Activated naive CD4-positive, alpha-beta T cell treated with anti-CD3 and anti-CD28 coated beads, Interleukin-2, amount 10 ng/mL, durations not matched to agents 7 days and 5 days (primary cell): ENCODE measurements around the gene PRRX1.

Experiments
- CTCF ChIA-PET: fragments of 350-600 bp; sonication (Branson Sonifier 250); formaldehyde crosslinking; loops from one replicate; lab custom pipeline; 2021; ENCODE audit warnings: antibody characterized with exemption; lab: Charles Lee
- DNase-seq: peaks from one replicate; pipeline ENCODE4 v3.0.0-alpha.2; 2020
- H3K27ac Mint-ChIP-seq: one replicate; pipeline ENCODE4 v1.8.0; 2021; ENCODE audit warnings: mild to moderate bottlenecking, moderate library complexity, mixed read lengths
- H3K27me3 Mint-ChIP-seq: one replicate; pipeline ENCODE4 v1.8.0; 2021; ENCODE audit warnings: mild to moderate bottlenecking, mixed read lengths
- H3K36me3 Mint-ChIP-seq: one replicate; pipeline ENCODE4 v1.8.0; 2021; ENCODE audit warnings: mixed read lengths
- H3K4me1 Mint-ChIP-seq: one replicate; pipeline ENCODE4 v1.8.0; 2021; ENCODE audit warnings: mixed read lengths
- H3K4me3 Mint-ChIP-seq: one replicate; pipeline ENCODE4 v1.8.0; 2021; ENCODE audit warnings: mild to moderate bottlenecking, moderate library complexity, mixed read lengths
- H3K9me3 Mint-ChIP-seq: one replicate; pipeline ENCODE4 v1.8.0; 2021; ENCODE audit warnings: mixed read lengths

The PRRX1 gene

DNA sequence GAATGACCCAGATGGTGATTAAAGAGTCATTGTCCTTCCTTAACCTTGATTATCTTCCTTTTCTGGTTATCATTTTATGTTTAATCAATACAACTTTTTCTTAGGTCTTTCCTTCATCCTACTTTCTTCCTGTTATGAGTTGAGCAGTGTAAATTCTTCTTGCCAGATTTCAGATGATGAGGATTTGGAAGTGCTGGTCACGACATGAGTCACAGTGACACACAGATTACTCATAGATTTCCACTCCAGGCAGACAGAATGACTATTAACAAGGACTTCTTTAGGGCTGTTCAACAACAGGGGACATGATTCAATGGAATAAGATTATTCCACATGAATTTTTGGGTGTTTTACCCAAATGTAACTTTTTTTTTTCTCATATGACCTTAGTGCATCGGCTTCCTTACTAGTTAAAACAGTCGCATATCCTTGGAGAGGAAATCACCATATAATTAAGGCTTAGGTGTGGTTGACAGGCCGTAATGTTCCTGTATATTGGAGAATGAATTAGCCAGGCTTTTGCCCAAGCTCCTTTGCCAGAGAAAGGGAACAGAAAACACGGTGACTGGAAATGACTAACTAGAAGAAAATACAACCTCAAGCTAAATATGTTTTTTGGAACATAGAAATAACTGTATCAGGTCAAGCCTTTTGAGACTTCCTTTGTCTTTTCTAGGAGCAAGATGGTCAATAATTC lies 44.2 kb downstream of the PRRX1 start:
- H3K9me3 Mint-ChIP-seq, result no peaks in the 10 kb centered on the region
- H3K27me3 Mint-ChIP-seq, result no peaks in the 10 kb centered on the region
- H3K4me1 Mint-ChIP-seq, result no peaks in the 10 kb centered on the region
- H3K36me3 Mint-ChIP-seq, result no peaks in the 10 kb centered on the region
- H3K4me3 Mint-ChIP-seq, result no peak overlapping the region
- H3K27ac Mint-ChIP-seq, result no peak overlapping the region
- DNase-seq, result no peak
- CTCF ChIA-PET, result no interaction called here

DNA sequence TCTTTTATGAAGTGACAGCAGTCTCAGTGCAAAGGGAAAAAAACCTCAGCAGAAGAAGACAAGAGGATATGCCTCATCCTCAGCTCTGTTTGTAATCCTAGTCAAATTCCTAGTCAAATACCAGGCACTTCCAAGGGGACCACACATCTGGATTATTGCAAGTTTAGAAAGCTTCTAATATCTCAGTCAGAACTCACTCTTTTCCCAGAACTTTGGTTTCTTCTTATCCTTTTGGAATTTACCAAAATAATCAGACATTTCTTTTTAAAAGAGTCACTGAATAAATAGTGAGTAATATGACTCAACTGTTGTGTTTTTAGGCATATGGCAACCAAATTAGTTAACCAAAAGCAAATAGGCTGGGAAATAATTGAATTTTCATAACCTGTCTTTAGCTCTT lies 47.8 kb downstream of the PRRX1 start:
- Mint-ChIP-seq H3K36me3 (no peaks in the 10 kb centered on the region), H3K27me3 (no peaks in the 10 kb centered on the region), H3K9me3 (no peaks in the 10 kb centered on the region), H3K4me3 (no peak overlapping the region), H3K4me1 (no peaks in the 10 kb centered on the region), H3K27ac (no peak overlapping the region)
- no peak for DNase-seq
- CTCF ChIA-PET, result no interaction called here

GRCh38 chr1:170714163-170714562 lies 50.2 kb downstream of the PRRX1 start:
- no peaks in the 10 kb centered on the region for H3K36me3 Mint-ChIP-seq
- CTCF ChIA-PET, result interaction anchor here (1.3 kb wide), 1 partner anchor 25 kb away, joined by 9 read pairs; no protein-coding TSS in a partner anchor
- H3K4me1 Mint-ChIP-seq, result no peaks in the 10 kb centered on the region
- no peak overlapping the region for H3K27ac Mint-ChIP-seq
- H3K27me3 Mint-ChIP-seq, result no peaks in the 10 kb centered on the region
- DNase-seq, result no peak
- H3K4me3 Mint-ChIP-seq, result no peak overlapping the region
- no peaks in the 10 kb centered on the region for H3K9me3 Mint-ChIP-seq

DNA sequence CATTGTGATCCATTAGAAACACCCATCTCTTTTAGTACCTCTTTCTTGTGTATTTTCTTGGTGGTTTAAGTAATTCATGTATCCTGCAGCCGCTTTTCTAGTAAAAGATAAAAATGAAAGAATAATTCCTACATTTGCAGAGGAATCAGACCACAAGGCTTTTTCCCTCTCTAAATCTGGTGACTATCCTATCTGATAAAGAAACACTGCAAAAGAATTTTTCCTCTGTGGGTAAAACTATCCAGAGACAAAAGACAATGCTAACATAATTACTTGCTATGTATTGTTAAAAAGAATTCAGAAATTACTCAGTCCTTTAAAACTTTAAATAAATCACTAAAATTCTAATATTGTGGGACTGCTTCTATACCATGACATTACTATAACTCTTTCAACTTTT lies 51.0 kb downstream of the PRRX1 start:
- CTCF ChIA-PET, result no interaction called here
- DNase-seq, result no peak
- H3K9me3 Mint-ChIP-seq, result no peaks in the 10 kb centered on the region
- H3K36me3 Mint-ChIP-seq, result no peaks in the 10 kb centered on the region
- no peak overlapping the region for H3K4me3 Mint-ChIP-seq
- no peaks in the 10 kb centered on the region for H3K27me3 Mint-ChIP-seq
- no peaks in the 10 kb centered on the region for H3K4me1 Mint-ChIP-seq
- H3K27ac Mint-ChIP-seq, result no peak overlapping the region

GRCh38 chr1:170716835-170717429 lies 53.0 kb downstream of the PRRX1 start:
- no peaks in the 10 kb centered on the region for H3K36me3 Mint-ChIP-seq
- H3K27ac Mint-ChIP-seq, result no peak overlapping the region
- DNase-seq, result no peak
- CTCF ChIA-PET, result no interaction called here
- H3K9me3 Mint-ChIP-seq, result no peaks in the 10 kb centered on the region
- H3K4me1 Mint-ChIP-seq, result no peaks in the 10 kb centered on the region
- H3K4me3 Mint-ChIP-seq, result no peak overlapping the region
- peaks cover 3% of the 10 kb centered on the region for H3K27me3 Mint-ChIP-seq

DNA sequence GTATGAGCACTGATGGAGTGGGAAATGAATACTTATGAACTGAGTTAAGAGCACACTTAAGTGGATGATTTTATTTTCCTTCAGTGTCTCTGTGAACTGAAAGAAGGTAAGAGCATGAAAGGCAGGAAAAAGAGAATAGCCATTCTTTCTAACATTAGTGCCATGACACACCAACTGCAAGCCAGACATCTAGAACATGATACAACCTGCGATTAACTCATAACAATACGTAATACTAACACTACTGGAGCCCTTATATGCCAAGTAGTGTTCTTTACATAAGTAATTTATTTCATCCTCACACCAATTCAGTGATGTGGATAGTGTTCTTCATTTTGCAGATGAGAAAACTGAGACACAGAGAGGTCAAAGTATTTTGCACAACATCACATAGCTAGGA lies 56.7 kb downstream of the PRRX1 start:
- Mint-ChIP-seq H3K4me1 (no peaks in the 10 kb centered on the region), H3K9me3 (no peaks in the 10 kb centered on the region), H3K4me3 (no peak overlapping the region), H3K27ac (no peak overlapping the region), H3K27me3 (peaks cover 3% of the 10 kb centered on the region), H3K36me3 (no peaks in the 10 kb centered on the region)
- CTCF ChIA-PET, result no interaction called here
- DNase-seq, result no peak

GRCh38 chr1:170721621-170722020 lies 57.7 kb downstream of the PRRX1 start:
- Mint-ChIP-seq H3K4me3 (no peak overlapping the region), H3K4me1 (no peaks in the 10 kb centered on the region), H3K36me3 (no peaks in the 10 kb centered on the region), H3K27ac (no peak overlapping the region), H3K27me3 (peaks cover 7% of the 10 kb centered on the region), H3K9me3 (no peaks in the 10 kb centered on the region)
- no peak for DNase-seq
- CTCF ChIA-PET, result no interaction called here

GRCh38 chr1:170723518-170723917 lies 59.6 kb downstream of the PRRX1 start:
- CTCF ChIA-PET, result no interaction called here

DNA sequence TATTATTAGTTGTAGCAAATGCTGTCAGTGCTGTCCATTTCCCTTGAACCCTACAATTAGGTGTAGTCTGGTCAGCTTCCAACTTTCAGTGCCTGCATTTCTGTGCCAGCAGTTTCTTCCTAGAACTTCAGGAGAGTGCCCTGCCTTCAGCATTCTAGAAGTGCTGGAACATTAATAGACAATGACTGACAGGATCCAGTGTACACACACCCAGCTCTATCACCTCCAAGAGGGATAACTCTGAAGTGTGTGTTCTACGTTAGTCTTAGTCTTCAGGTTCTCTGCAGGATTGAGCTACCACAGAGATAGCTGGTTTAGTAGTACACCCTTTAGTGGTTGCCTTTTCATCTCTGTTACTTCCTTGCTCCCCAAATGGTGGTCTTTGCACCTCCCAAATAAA lies 61.4 kb downstream of the PRRX1 start:
- no peaks in the 10 kb centered on the region for H3K4me1 Mint-ChIP-seq
- H3K27me3 Mint-ChIP-seq, result peaks cover 10% of the 10 kb centered on the region
- H3K4me3 Mint-ChIP-seq, result no peak overlapping the region
- CTCF ChIA-PET, result interaction anchor here (1.0 kb wide), 1 partner anchor 61 kb away, joined by 3 read pairs; no protein-coding TSS in a partner anchor
- no peaks in the 10 kb centered on the region for H3K36me3 Mint-ChIP-seq
- H3K9me3 Mint-ChIP-seq, result no peaks in the 10 kb centered on the region
- no peak for DNase-seq
- no peak overlapping the region for H3K27ac Mint-ChIP-seq

More at GRCh38 chr1:170723518-170723917, 59.6 kb downstream of the PRRX1 start:
- peaks cover 10% of the 10 kb centered on the region for H3K27me3 Mint-ChIP-seq
- no peaks in the 10 kb centered on the region for H3K9me3 Mint-ChIP-seq
- H3K4me1 Mint-ChIP-seq, result no peaks in the 10 kb centered on the region
- H3K36me3 Mint-ChIP-seq, result no peaks in the 10 kb centered on the region
- H3K27ac Mint-ChIP-seq, result no peak overlapping the region
- DNase-seq, result no peak
- no peak overlapping the region for H3K4me3 Mint-ChIP-seq

DNA sequence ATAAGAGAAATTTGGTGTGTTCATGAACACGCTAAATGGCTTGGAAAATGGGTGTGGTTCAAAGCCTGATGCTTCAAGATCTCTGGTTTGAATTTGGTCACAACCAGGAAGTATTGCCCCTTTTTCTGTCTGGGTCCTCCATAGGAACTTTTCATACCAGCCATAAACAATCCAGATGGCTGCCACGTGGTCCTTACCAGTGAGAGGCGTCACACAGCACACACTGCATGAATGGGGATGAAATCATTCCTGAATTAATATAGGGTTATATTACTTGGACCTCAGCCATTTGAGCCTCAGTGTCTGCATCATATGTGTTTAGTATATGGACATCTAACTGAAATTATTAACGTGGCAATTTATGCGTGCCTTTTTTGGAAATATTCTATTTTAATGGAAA lies 64.0 kb downstream of the PRRX1 start:
- Mint-ChIP-seq H3K4me3 (no peak overlapping the region), H3K9me3 (no peaks in the 10 kb centered on the region), H3K27me3 (peaks cover 6% of the 10 kb centered on the region), H3K36me3 (no peaks in the 10 kb centered on the region), H3K4me1 (no peaks in the 10 kb centered on the region), H3K27ac (no peak overlapping the region)
- DNase-seq, result no peak
- CTCF ChIA-PET, result no interaction called here

GRCh38 chr1:170729225-170730002 lies 65.5 kb downstream of the PRRX1 start:
- peaks cover 6% of the 10 kb centered on the region for H3K27me3 Mint-ChIP-seq
- no peaks in the 10 kb centered on the region for H3K9me3 Mint-ChIP-seq
- DNase-seq, result no peak
- no peaks in the 10 kb centered on the region for H3K4me1 Mint-ChIP-seq
- H3K36me3 Mint-ChIP-seq, result no peaks in the 10 kb centered on the region
- no peak overlapping the region for H3K4me3 Mint-ChIP-seq
- H3K27ac Mint-ChIP-seq, result no peak overlapping the region
- CTCF ChIA-PET, result no interaction called here

DNA sequence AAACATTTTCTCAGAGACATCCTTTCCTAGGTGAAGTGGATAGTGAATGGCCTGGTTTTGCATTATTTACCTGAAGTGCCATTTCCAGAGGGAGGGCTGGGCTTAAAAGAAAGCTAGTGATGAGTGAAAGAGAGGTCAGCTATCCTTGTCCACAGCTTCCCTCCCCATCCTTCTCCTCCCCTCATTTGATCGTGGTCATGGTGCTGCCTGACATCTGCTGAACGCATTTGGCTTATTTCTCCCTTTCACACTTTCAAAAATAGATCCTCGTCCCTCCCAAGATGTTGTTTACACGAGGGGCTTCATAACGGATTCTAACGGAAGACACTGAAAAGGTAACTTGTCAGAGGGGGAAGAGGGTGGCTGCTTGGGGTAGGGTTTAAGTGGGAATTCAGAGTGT lies 66.1 kb downstream of the PRRX1 start:
- peaks cover 6% of the 10 kb centered on the region for H3K27me3 Mint-ChIP-seq
- H3K4me3 Mint-ChIP-seq, result no peak overlapping the region
- H3K36me3 Mint-ChIP-seq, result no peaks in the 10 kb centered on the region
- DNase-seq, result no peak
- CTCF ChIA-PET, result no interaction called here
- H3K4me1 Mint-ChIP-seq, result no peaks in the 10 kb centered on the region
- no peaks in the 10 kb centered on the region for H3K9me3 Mint-ChIP-seq
- no peak overlapping the region for H3K27ac Mint-ChIP-seq

DNA sequence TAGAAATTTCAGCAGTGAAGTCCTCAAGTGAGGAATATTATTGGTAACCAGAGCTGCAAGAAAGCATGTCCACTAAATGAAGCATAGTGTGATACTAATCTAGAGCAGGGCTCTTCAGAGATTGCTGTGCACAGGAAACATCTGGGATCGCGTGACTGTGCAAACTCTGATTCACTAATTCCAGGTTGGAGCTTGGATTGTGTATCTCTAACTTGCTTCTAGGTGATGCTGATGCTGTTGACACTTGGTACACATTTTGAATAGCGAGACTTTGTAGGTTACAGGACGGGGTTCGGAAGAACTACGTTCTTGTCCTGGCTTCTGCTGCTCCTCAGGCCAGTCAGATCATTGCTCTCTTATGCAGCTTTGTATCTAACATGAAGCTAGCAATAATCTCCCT lies 66.5 kb downstream of the PRRX1 start:
- DNase-seq, result no peak

GRCh38 chr1:170731566-170732251 lies 67.8 kb downstream of the PRRX1 start:
- Mint-ChIP-seq H3K27me3 (peaks cover 6% of the 10 kb centered on the region), H3K9me3 (no peaks in the 10 kb centered on the region), H3K36me3 (no peaks in the 10 kb centered on the region), H3K4me1 (no peaks in the 10 kb centered on the region), H3K4me3 (no peak overlapping the region), H3K27ac (no peak overlapping the region)
- no peak for DNase-seq
- CTCF ChIA-PET, result no interaction called here

More for the DNA sequence above, 66.5 kb downstream of the PRRX1 start:
- Mint-ChIP-seq H3K36me3 (no peaks in the 10 kb centered on the region), H3K9me3 (no peaks in the 10 kb centered on the region), H3K4me3 (no peak overlapping the region), H3K27ac (no peak overlapping the region), H3K27me3 (peaks cover 6% of the 10 kb centered on the region), H3K4me1 (no peaks in the 10 kb centered on the region)
- CTCF ChIA-PET, result no interaction called here
